Lower lobe of right lung (tissue), 2 donors: ENCODE measurements around the gene TSNAX. TPM values are rescaled to one million over a fixed set of nuclear protein-coding genes. Genes with fewer than 3 reads are reported as not detected.
"Not testable (repeated sequence)": the region's sequence is repeated elsewhere in the genome, so short reads cannot be mapped to it uniquely, and the experiment has no call there.

Experiments used
- ATAC-seq, 2 donors: fragments of 200-7000 bp; cut with Tn5 transposase; one replicate each; pipeline ENCODE4 v1.9.1; 2020 to 2022; ENCODE audit warnings: mild to moderate bottlenecking in 2 of 2, moderate library complexity in 2 of 2
- DNase-seq: peaks from one replicate; pipeline ENCODE4 v3.0.0-alpha.2; 2020
- H3K27ac ChIP-seq: fragments of 200-600 bp; one replicate; pipeline ENCODE4 v1.8.0; 2022
- H3K27me3 ChIP-seq: fragments of 200-600 bp; one replicate; pipeline ENCODE4 v1.8.0; 2022; ENCODE audit warnings: low read depth
- H3K36me3 ChIP-seq: fragments of 200-600 bp; one replicate; pipeline ENCODE4 v1.8.0; 2022; ENCODE audit warnings: mild to moderate bottlenecking
- H3K4me1 ChIP-seq: fragments of 200-600 bp; one replicate; pipeline ENCODE4 v1.8.0; 2022
- H3K4me3 ChIP-seq: fragments of 200-600 bp; one replicate; pipeline ENCODE4 v1.8.0; 2022; ENCODE audit warnings: mild to moderate bottlenecking
- H3K9me3 ChIP-seq: fragments of 200-600 bp; one replicate; pipeline ENCODE4 v1.8.0; 2022
- intact Hi-C: fragments of 100-400 bp; cut with DNase I; formaldehyde crosslinking; loops from one replicate; pipeline ENCODE4 v1.11.0; 2022
- total RNA-seq: library from RNA; stranded (reverse); fragmentation: NEBNext Ultra II Directional; extraction: Animal tissue kit (Norgen Biotek cat#: 25700); gene quantifications from one replicate; pipeline ENCODE4 v1.2.1, GENCODE V29; 2021
- TF ChIP-seq, protein P1 (sequence below): fragments of 200-600 bp; IDR thresholded peaks from one replicate; pipeline ENCODE4 v1.8.0; 2022; ENCODE audit warnings: antibody characterized with exemption, mild to moderate bottlenecking
- donor health status: DM: no; HTN: yes; CAD: no; lungs with severe emphysema.

The TSNAX gene
- total RNA-seq, 1 donor from 2014 or later: 38.4 TPM

- intact Hi-C loops: no loop called here
- Histone ChIP-seq H3K9me3 (no peaks in the 10 kb centered on the region), H3K27me3 (no peaks in the 10 kb centered on the region), H3K36me3 (no peaks in the 10 kb centered on the region), H3K4me3 (no peak overlapping the region), H3K27ac (no peak overlapping the region), H3K4me1 (no peaks in the 10 kb centered on the region)
- no peak for ATAC-seq
- DNase-seq: no peak
- TF ChIP-seq, protein P1, sequence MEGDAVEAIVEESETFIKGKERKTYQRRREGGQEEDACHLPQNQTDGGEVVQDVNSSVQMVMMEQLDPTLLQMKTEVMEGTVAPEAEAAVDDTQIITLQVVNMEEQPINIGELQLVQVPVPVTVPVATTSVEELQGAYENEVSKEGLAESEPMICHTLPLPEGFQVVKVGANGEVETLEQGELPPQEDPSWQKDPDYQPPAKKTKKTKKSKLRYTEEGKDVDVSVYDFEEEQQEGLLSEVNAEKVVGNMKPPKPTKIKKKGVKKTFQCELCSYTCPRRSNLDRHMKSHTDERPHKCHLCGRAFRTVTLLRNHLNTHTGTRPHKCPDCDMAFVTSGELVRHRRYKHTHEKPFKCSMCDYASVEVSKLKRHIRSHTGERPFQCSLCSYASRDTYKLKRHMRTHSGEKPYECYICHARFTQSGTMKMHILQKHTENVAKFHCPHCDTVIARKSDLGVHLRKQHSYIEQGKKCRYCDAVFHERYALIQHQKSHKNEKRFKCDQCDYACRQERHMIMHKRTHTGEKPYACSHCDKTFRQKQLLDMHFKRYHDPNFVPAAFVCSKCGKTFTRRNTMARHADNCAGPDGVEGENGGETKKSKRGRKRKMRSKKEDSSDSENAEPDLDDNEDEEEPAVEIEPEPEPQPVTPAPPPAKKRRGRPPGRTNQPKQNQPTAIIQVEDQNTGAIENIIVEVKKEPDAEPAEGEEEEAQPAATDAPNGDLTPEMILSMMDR: no peak
Measured at GRCh38 chr1:231584921-231585320, 56.5 kb downstream of the TSNAX start.

DNA sequence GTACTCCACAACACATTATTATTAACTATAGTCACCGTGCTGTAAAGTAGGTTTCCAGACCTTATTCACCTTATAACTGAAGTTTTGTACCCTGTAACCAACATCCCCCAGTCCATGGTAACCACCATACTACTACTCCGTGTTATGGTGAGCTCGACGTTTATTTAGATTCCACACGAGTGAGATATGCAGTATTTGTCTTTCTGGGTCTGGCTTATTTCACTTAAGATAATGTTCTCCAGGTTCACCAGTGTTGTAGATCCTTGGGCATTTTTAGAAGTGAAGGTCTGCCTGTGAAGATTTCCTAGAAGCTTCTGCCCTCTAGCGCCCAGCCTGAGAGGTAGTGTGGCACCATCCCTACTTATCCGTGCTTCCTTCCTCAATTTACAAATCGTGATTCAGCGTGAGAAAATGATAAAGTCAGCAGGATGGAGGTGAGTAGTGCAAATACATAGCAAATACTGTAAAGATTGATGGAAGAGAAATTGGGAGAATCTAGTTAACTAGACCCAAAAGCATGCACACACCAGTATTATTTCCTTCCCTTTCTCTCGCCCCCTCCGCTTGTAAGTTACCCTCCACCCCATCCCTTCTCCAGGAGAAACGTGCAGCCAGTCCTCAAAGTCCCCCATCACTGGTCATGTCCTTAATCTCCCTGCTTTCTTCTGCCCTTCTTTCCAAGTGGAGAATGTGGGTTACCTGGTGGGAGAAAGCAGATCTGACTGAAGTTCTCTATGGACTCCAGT, 62.2 kb downstream of the TSNAX start:
- intact Hi-C loops: no loop called here
- Histone ChIP-seq H3K27ac (no peak overlapping the region), H3K27me3 (no peaks in the 10 kb centered on the region), H3K4me1 (no peaks in the 10 kb centered on the region), H3K4me3 (no peak overlapping the region), H3K36me3 (no peaks in the 10 kb centered on the region), H3K9me3 (no peaks in the 10 kb centered on the region)
- DNase-seq (no peak), ATAC-seq (peak; percentile 77 to 83)
- TF ChIP-seq, protein P1: peak; percentile 70

DNA sequence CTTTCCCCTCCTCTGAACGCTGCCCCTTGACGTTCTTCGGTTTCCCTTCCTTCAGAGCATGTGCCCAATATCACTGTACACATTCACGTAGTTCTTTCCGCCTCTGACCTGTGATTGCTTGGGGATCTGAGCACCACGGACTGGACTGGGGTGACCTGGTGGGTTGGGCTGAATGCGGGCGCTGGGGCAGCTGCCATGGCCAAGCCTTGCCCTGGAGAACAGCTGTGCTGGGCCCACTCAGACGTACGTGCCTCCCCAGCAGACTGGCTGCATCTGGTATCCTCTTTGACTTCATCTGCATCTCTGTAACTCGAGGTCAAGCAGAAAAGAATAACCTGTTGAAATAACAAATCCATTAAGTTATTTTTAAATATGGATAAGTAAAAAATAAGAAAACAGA, 63.0 kb downstream of the TSNAX start:
- no peaks in the 10 kb centered on the region for H3K27me3 ChIP-seq
- no peak overlapping the region for H3K4me3 ChIP-seq
- no peak for DNase-seq
- H3K9me3 ChIP-seq: no peaks in the 10 kb centered on the region
- no peaks in the 10 kb centered on the region for H3K36me3 ChIP-seq
- ATAC-seq: no peak
- intact Hi-C loops: no loop called here
- H3K27ac ChIP-seq: no peak overlapping the region
- no peaks in the 10 kb centered on the region for H3K4me1 ChIP-seq
- TF ChIP-seq, protein P1: no peak

DNA sequence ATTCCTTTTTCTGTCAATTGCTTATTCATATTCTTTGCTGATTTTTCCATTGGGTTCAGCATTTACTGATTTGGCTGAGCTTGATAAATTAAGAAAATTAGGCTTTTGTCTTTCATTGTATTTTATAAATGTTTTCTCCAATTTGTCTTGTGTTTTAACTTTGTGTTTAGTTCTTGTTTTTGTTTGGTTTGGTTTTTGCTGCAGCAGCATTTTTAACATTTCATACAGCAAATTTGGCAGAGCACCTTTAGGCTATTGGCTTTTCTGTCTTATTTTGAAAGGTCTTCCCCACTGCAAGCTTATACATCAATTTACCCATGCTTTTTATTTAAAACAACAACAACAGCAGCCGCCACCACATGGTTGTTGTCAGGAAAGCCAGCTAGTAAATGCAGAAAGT, 64.3 kb downstream of the TSNAX start:
- TF ChIP-seq, protein P1: no peak
- Histone ChIP-seq H3K27ac (no peak overlapping the region), H3K27me3 (no peaks in the 10 kb centered on the region), H3K4me1 (no peaks in the 10 kb centered on the region), H3K4me3 (no peak overlapping the region), H3K9me3 (no peaks in the 10 kb centered on the region), H3K36me3 (no peaks in the 10 kb centered on the region)
- no peak for ATAC-seq
- intact Hi-C loops: no loop called here
- no peak for DNase-seq

- H3K4me1 ChIP-seq, ATAC-seq, H3K9me3 ChIP-seq, H3K36me3 ChIP-seq, H3K27me3 ChIP-seq, H3K4me3 ChIP-seq, intact Hi-C loops, DNase-seq, H3K27ac ChIP-seq: not testable (repeated sequence)
Measured at GRCh38 chr1:231593264-231593663, 64.8 kb downstream of the TSNAX start.

DNA sequence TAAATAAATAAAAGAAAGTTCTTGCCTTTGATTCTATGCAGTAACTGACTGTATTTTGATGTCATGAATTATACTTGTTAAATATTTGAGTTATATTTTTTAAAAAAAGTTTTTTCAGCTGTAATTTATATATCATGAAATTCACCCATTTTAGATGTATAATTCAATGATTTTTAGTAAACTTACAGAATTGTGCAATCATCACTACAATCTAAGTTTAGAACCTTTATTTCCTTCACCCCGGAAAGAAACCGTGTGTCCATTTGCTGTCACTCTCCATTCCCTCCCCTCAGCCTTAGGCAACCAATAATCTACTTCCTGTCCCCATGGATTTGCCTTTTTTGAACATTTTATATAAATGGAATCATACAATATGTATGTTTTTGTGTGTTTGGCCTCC, 65.7 kb downstream of the TSNAX start:
- no peak overlapping the region for H3K4me3 ChIP-seq
- H3K36me3 ChIP-seq: no peaks in the 10 kb centered on the region
- H3K27me3 ChIP-seq: no peaks in the 10 kb centered on the region
- H3K27ac ChIP-seq: no peak overlapping the region
- TF ChIP-seq, protein P1: no peak
- DNase-seq (no peak), ATAC-seq (no peak)
- intact Hi-C loops: no loop called here
- no peaks in the 10 kb centered on the region for H3K9me3 ChIP-seq
- no peaks in the 10 kb centered on the region for H3K4me1 ChIP-seq
